Uterus (tissue), 2 donors: ENCODE measurements around the gene DNM3.

Experiments used
- POLR2A ChIP-seq, 2 donors: fragments of 450-650 bp; IDR thresholded peaks; one replicate each; pipeline ENCODE4 v1.6.1; 2016; ENCODE audit warnings: antibody characterized with exemption in 2 of 2, mild to moderate bottlenecking in 1 of 2, moderate library complexity in 1 of 2
- TF ChIP-seq, protein P1 (sequence below), 4 experiments: fragments of 200-600 bp in 2 of 4; fragments of 450-650 bp in 2 of 4; sonication (generic) in 2 of 4; IDR thresholded peaks; one replicate each; pipeline ENCODE4 v1.5.1; 2016 to 2019; ENCODE audit warnings: antibody characterized with exemption in 4 of 4, mild to moderate bottlenecking in 2 of 4, moderate library complexity in 1 of 4

DNA sequence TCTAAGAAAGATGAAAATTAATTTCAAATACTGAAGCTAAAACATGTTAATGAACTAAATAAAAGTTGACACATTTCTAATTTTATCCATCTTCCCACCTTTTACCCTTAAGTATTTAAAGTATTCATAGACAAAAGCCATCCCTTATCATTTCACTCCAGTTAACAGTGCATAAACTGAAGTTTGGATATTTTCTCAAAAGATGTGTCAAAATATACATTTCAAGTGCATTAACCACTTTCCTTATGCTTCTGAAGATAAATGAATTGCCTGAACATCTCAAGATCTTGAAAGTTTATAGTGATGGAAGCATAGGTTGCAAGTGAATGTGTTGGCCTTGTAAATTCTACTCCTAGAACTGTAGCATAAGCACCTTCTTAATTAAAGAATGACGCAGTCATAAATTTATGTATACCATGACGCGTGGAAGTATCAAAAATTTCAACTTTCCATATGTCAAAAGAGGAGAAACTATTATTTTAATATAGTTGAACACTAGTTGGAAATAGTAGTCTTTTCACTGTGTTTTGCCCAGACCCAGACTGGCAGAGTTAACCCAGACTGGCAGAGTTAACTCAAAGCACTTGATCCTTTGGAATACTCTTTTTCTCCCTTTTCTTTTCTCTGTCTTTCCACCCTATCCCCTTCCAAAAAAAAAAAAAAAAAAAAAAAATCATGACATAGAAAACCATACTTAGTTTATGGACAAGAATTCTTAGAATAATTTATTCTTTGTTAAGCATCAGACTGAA, 296.6 kb downstream of the DNM3 start:
- TF ChIP-seq POLR2A (IDR thresholded peaks at IDR 0.05): no peak
- TF ChIP-seq, protein P1, sequence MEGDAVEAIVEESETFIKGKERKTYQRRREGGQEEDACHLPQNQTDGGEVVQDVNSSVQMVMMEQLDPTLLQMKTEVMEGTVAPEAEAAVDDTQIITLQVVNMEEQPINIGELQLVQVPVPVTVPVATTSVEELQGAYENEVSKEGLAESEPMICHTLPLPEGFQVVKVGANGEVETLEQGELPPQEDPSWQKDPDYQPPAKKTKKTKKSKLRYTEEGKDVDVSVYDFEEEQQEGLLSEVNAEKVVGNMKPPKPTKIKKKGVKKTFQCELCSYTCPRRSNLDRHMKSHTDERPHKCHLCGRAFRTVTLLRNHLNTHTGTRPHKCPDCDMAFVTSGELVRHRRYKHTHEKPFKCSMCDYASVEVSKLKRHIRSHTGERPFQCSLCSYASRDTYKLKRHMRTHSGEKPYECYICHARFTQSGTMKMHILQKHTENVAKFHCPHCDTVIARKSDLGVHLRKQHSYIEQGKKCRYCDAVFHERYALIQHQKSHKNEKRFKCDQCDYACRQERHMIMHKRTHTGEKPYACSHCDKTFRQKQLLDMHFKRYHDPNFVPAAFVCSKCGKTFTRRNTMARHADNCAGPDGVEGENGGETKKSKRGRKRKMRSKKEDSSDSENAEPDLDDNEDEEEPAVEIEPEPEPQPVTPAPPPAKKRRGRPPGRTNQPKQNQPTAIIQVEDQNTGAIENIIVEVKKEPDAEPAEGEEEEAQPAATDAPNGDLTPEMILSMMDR (IDR thresholded peaks at IDR 0.05): no peak
